ENCODE results near the gene ZNFX1.
A peak's percentile ranks its signal among the peaks of the same experiment; 100 is the strongest.

ZNFX1 gene

DNA sequence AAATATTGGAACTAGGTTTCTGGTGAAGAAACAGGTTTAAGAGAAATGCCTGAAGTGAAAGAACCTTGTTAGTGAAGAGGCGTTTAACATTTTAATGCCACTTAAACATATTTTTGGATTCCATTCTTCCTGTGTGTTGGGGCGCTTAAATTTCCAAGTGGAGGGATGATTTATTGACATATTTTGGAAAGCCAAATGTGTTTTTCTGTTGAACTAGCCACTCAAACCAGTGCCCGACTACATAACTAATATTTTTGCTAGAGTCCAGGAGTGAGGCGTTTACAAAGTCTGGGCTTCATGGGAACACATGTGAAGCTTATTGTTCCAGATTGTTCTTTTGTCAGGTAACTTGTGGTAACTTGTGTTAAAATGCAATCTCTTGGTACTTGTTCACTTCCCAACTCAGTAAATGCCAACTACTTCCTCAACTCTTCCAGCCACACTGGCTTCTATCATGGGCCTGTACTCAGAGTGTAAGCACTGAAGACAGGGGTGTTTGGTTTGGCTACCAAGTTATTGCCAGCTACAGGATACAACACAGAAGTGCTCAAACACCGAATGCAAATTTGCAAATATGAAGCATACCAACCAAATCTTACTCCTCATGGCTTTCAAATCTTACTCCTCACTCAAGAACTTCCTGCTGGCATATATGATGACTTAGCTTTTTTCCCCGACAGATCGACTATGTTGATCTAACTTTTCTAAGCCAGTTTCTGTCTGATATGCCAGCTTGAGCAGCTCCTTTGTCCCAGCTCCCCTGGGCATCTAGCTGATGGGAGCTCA lies 2.0 kb upstream of the ZNFX1 start:
- no peak overlapping the region for H3K9ac ChIP-seq (ENCODE audit: low read length)
- H2BK120ac ChIP-seq (ENCODE audit: insufficient read depth, low read length, poor library complexity) = no peak overlapping the region
- peaks cover 9% of the 10 kb centered on the region for H3K9me3 ChIP-seq (ENCODE audit: insufficient read depth, low read depth, low read length)
- H2BK12ac ChIP-seq (ENCODE audit: low read length) = no peak overlapping the region
- DNase-seq = peak in 1 of 2 donors; percentile 13
- no peak overlapping the region for H4K8ac ChIP-seq (ENCODE audit: low read depth, low read length)
- no CpG with 5 or more reads among the region's 7 CpGs for WGBS (ENCODE audit: extremely low coverage, insufficient coverage, insufficient read length)
- H2AFZ ChIP-seq (ENCODE audit: insufficient read depth, low read length, poor library complexity) = no peak overlapping the region
- H4K12ac ChIP-seq (ENCODE audit: low read depth, low read length) = no peak overlapping the region
- H2BK5ac ChIP-seq (ENCODE audit: low read depth, low read length, poor library complexity) = peak overlapping the region; percentile 25
- peaks cover 2 to 16% of the 10 kb centered on the region in 2 experiments for H3K4me1 ChIP-seq (ENCODE audit: control insufficient read depth in 1 of 2, insufficient read depth in 2 of 2, low read length in 2 of 2)
- no peak overlapping the region for H2AK5ac ChIP-seq (ENCODE audit: low read length)
- peaks cover 15% of the 10 kb centered on the region for H3K79me1 ChIP-seq (ENCODE audit: low read length)
- no peak overlapping the region for H3K18ac ChIP-seq (ENCODE audit: low read length)
- H3K27ac ChIP-seq (ENCODE audit: low read depth, low read length) = peak overlapping the region; percentile 50
- H3K79me2 ChIP-seq (ENCODE audit: control insufficient read depth, insufficient read depth, low read length, poor library complexity) = peaks cover 30% of the 10 kb centered on the region
- H3K23ac ChIP-seq (ENCODE audit: low read length) = no peak overlapping the region
- peak overlapping the region; percentile 61 for H3K4me3 ChIP-seq (ENCODE audit: low read depth, low read length)
- peak overlapping the region; percentile 72 for H3K4me2 ChIP-seq (ENCODE audit: low read length)
- no peak overlapping the region for H3K14ac ChIP-seq (ENCODE audit: low read length)
- H3K36me3 ChIP-seq (ENCODE audit: control insufficient read depth in 1 of 2, insufficient read depth in 2 of 2, low read length in 2 of 2) = peaks cover 26 to 52% of the 10 kb centered on the region in 2 experiments
- peak overlapping the region; percentile 78 for H3K4ac ChIP-seq (ENCODE audit: low read depth, low read length)
- no peak overlapping the region for H4K91ac ChIP-seq (ENCODE audit: low read depth, low read length)
- H3K27me3 ChIP-seq (ENCODE audit: insufficient read depth, low read length) = no peaks in the 10 kb centered on the region

DNA sequence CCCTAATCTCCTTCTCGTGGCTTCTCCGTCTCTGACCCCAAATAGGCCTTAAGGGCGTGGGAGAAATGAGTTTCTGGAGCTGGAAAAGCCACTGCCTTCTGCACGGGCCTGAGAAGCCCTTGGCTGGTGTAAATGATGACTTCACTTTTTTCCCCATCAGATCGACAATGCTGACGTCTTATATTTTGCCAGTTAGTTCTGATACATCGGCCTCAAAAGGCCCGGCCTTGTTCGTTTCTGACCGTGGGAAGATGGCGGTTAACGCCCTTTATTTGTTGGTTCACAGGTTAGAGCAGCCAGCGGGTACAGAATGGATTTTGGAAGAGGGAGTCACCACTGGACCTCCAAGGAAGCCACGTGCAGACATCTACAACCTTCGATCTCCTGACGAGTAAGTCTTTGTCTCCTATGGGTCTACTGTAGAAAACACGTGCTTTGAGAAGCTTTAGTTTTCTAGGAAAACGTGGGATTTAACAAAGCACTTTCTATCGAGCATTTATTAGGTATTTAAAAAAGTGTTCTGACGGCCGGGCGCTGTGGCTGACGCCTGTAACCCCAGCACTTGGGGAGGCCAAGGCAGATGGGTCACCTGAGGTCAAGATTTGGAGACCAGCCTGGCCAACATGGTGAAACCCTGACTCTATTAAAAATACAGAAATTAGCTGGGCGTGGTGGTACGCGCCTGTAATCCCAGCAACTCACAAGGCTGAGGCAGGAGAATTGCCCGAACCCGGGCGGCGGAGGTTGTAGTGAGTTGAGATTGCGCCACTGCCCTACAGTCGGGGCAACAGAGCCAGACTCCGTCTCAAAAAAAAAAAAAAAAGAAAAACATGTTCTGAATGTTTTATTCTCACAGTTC lies 1.2 kb upstream of the ZNFX1 start:
- peak overlapping the region; percentile 100 for H3K9ac ChIP-seq (ENCODE audit: low read length)
- WGBS (ENCODE audit: extremely low coverage, insufficient coverage, insufficient read length) = no CpG with 5 or more reads among the region's 33 CpGs
- peaks cover 30% of the 10 kb centered on the region for H3K79me2 ChIP-seq (ENCODE audit: control insufficient read depth, insufficient read depth, low read length, poor library complexity)
- H2AFZ ChIP-seq (ENCODE audit: insufficient read depth, low read length, poor library complexity) = no peak overlapping the region
- peaks cover 23 to 46% of the 10 kb centered on the region in 2 experiments for H3K36me3 ChIP-seq (ENCODE audit: control insufficient read depth in 1 of 2, insufficient read depth in 2 of 2, low read length in 2 of 2)
- H3K23ac ChIP-seq (ENCODE audit: low read length) = no peak overlapping the region
- peak overlapping the region; percentile 92 for H2AK5ac ChIP-seq (ENCODE audit: low read length)
- peak overlapping the region; percentile 71 for H2BK120ac ChIP-seq (ENCODE audit: insufficient read depth, low read length, poor library complexity)
- H4K8ac ChIP-seq (ENCODE audit: low read depth, low read length) = peak overlapping the region; percentile 69
- peaks cover 9% of the 10 kb centered on the region for H3K9me3 ChIP-seq (ENCODE audit: insufficient read depth, low read depth, low read length)
- peak overlapping the region; percentile 77 for H3K18ac ChIP-seq (ENCODE audit: low read length)
- H3K4me3 ChIP-seq (ENCODE audit: low read depth, low read length) = peak overlapping the region; percentile 98
- peak overlapping the region; percentile 72 for H3K4me2 ChIP-seq (ENCODE audit: low read length)
- peaks cover 2 to 16% of the 10 kb centered on the region in 2 experiments for H3K4me1 ChIP-seq (ENCODE audit: control insufficient read depth in 1 of 2, insufficient read depth in 2 of 2, low read length in 2 of 2)
- peaks cover 15% of the 10 kb centered on the region for H3K79me1 ChIP-seq (ENCODE audit: low read length)
- peak overlapping the region; percentile 83 for H4K12ac ChIP-seq (ENCODE audit: low read depth, low read length)
- H2BK5ac ChIP-seq (ENCODE audit: low read depth, low read length, poor library complexity) = peak overlapping the region; percentile 85
- H3K27me3 ChIP-seq (ENCODE audit: insufficient read depth, low read length) = no peaks in the 10 kb centered on the region
- no peak overlapping the region for H2BK12ac ChIP-seq (ENCODE audit: low read length)
- H3K14ac ChIP-seq (ENCODE audit: low read length) = peak overlapping the region; percentile 88
- H4K91ac ChIP-seq (ENCODE audit: low read depth, low read length) = peak overlapping the region; percentile 76
- H3K27ac ChIP-seq (ENCODE audit: low read depth, low read length) = peak overlapping the region; percentile 74
- peak overlapping the region; percentile 96 for H3K4ac ChIP-seq (ENCODE audit: low read depth, low read length)
- peak in 1 of 2 donors; percentile 34 for DNase-seq

DNA sequence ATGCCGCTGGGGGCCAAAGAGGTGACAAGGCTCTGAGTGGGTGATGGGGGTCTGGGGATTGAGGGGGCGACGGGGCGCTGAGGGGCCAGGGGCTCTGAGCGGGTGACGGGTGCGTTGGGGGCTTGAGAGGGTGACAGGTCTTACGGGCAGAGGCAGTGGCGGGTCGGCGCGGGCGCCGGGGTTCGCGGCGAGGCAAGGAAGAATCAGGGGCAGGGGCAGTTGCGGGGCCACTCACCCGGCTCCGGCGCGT lies 146 bp downstream of the ZNFX1 start:
- H3K9me3 ChIP-seq (ENCODE audit: insufficient read depth, low read depth, low read length) = peaks cover 8% of the 10 kb centered on the region
- H2BK120ac ChIP-seq (ENCODE audit: insufficient read depth, low read length, poor library complexity) = peak overlapping the region; percentile 12
- peaks cover 2 to 10% of the 10 kb centered on the region in 2 experiments for H3K4me1 ChIP-seq (ENCODE audit: control insufficient read depth in 1 of 2, insufficient read depth in 2 of 2, low read length in 2 of 2)
- H4K12ac ChIP-seq (ENCODE audit: low read depth, low read length) = peak overlapping the region; percentile 48
- peak overlapping the region; percentile 31 for H3K14ac ChIP-seq (ENCODE audit: low read length)
- H3K18ac ChIP-seq (ENCODE audit: low read length) = peak overlapping the region; percentile 18
- peak overlapping the region; percentile 80 for H3K4me3 ChIP-seq (ENCODE audit: low read depth, low read length)
- H2AFZ ChIP-seq (ENCODE audit: insufficient read depth, low read length, poor library complexity) = no peak overlapping the region
- H2BK12ac ChIP-seq (ENCODE audit: low read length) = no peak overlapping the region
- DNase-seq = no peak
- peak overlapping the region; percentile 10 for H3K9ac ChIP-seq (ENCODE audit: low read length)
- peaks cover 15% of the 10 kb centered on the region for H3K79me1 ChIP-seq (ENCODE audit: low read length)
- peak overlapping the region; percentile 90 for H4K91ac ChIP-seq (ENCODE audit: low read depth, low read length)
- H4K8ac ChIP-seq (ENCODE audit: low read depth, low read length) = peak overlapping the region; percentile 15
- no CpG with 5 or more reads among the region's 22 CpGs for WGBS (ENCODE audit: extremely low coverage, insufficient coverage, insufficient read length)
- H3K4ac ChIP-seq (ENCODE audit: low read depth, low read length) = peak overlapping the region; percentile 91
- H2AK5ac ChIP-seq (ENCODE audit: low read length) = no peak overlapping the region
- peak overlapping the region; percentile 57 for H3K27ac ChIP-seq (ENCODE audit: low read depth, low read length)
- H3K4me2 ChIP-seq (ENCODE audit: low read length) = peak overlapping the region; percentile 72
- peaks cover 21 to 33% of the 10 kb centered on the region in 2 experiments for H3K36me3 ChIP-seq (ENCODE audit: control insufficient read depth in 1 of 2, insufficient read depth in 2 of 2, low read length in 2 of 2)
- peak overlapping the region; percentile 92 for H2BK5ac ChIP-seq (ENCODE audit: low read depth, low read length, poor library complexity)
- H3K23ac ChIP-seq (ENCODE audit: low read length) = no peak overlapping the region
- H3K27me3 ChIP-seq (ENCODE audit: insufficient read depth, low read length) = no peaks in the 10 kb centered on the region
- H3K79me2 ChIP-seq (ENCODE audit: control insufficient read depth, insufficient read depth, low read length, poor library complexity) = peaks cover 30% of the 10 kb centered on the region

DNA sequence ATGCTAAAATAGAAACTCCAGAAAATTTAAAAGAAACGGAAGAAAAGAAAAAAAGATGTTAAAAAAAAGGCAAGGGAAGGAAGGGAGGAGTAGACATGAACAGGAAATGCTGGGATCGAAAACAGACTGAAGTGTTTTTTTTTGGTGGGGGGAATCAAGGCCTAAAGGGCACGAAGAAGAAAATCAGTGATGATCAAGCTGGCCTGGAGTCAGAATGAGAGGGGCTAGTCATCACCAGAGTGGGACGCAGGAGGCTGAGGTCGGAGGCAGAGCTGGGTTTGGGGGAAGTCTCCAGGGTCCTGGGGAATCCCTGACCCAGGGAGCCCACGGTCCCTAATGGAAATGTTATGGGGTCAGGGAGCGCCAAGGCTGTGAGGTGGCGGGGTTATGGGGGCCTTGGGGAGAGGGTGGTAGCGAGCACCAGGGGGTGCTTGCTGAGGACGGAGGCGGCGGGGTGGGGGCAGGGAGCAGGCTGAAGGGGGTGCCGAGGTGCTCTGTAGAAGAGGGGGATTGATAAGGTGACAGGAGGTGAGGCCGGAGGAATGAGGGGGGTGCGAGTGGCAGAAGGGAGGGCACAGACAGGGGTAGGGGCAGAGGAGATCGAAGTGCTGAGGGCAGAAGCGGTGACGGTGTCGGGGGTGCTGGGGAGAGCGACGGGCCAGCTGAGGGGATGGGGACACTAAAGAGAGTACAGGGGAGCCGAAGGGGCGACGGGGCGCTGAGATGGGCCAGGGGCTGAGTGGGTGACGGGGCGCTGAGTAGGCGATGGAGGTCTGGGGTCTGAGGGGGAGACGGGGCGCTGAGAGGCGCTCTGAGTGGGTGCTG lies 684 bp downstream of the ZNFX1 start:
- Histone ChIP-seq H4K12ac (ENCODE audit: low read depth, low read length) (no peak overlapping the region), H3K9me3 (ENCODE audit: insufficient read depth, low read depth, low read length) (peaks cover 6% of the 10 kb centered on the region), H3K4ac (ENCODE audit: low read depth, low read length) (peak overlapping the region; percentile 91), H2BK12ac (ENCODE audit: low read length) (no peak overlapping the region), H4K91ac (ENCODE audit: low read depth, low read length) (peak overlapping the region; percentile 90), H3K4me1 (ENCODE audit: control insufficient read depth in 1 of 2, insufficient read depth in 2 of 2, low read length in 2 of 2) (peaks cover 1 to 7% of the 10 kb centered on the region in 2 experiments), H3K9ac (ENCODE audit: low read length) (peak overlapping the region; percentile 13), H3K36me3 (ENCODE audit: control insufficient read depth in 1 of 2, insufficient read depth in 2 of 2, low read length in 2 of 2) (peaks cover 17 to 28% of the 10 kb centered on the region in 2 experiments), H3K79me2 (ENCODE audit: control insufficient read depth, insufficient read depth, low read length, poor library complexity) (peaks cover 26% of the 10 kb centered on the region), H3K18ac (ENCODE audit: low read length) (peak overlapping the region; percentile 77), H3K79me1 (ENCODE audit: low read length) (peaks cover 15% of the 10 kb centered on the region), H3K27ac (ENCODE audit: low read depth, low read length) (peak overlapping the region; percentile 57), H2AK5ac (ENCODE audit: low read length) (peak overlapping the region; percentile 25), H3K4me3 (ENCODE audit: low read depth, low read length) (peak overlapping the region; percentile 80), H2AFZ (ENCODE audit: insufficient read depth, low read length, poor library complexity) (peak overlapping the region; percentile 13), H3K14ac (ENCODE audit: low read length) (peak overlapping the region; percentile 75), H2BK5ac (ENCODE audit: low read depth, low read length, poor library complexity) (peak overlapping the region; percentile 92), H4K8ac (ENCODE audit: low read depth, low read length) (peak overlapping the region; percentile 15), H3K4me2 (ENCODE audit: low read length) (peak overlapping the region; percentile 72), H3K27me3 (ENCODE audit: insufficient read depth, low read length) (no peaks in the 10 kb centered on the region), H3K23ac (ENCODE audit: low read length) (no peak overlapping the region), H2BK120ac (ENCODE audit: insufficient read depth, low read length, poor library complexity) (peak overlapping the region; percentile 12)
- DNase-seq = peak in 1 of 2 donors; percentile 16
- no CpG with 5 or more reads among the region's 31 CpGs for WGBS (ENCODE audit: extremely low coverage, insufficient coverage, insufficient read length)

Measured in trophoblast cell (in vitro differentiated cells and primary cell).